H9 (cell line): ENCODE measurements around the gene LRP1. TPM values are rescaled to one million over a fixed set of nuclear protein-coding genes. Genes with fewer than 3 reads are reported as not detected.
A peak's percentile ranks its signal among the peaks of the same experiment; 100 is the strongest.

Source experiments
- DNase-seq: peaks from one replicate; pipeline ENCODE4 v3.0.0-alpha.2; 2017
- H2AFZ ChIP-seq: one replicate; pipeline ENCODE4 v1.6.1; 2013; ENCODE audit warnings: mild to moderate bottlenecking, low read length, control low read depth, moderate library complexity
- H2AK5ac ChIP-seq: 2 replicates; pipeline ENCODE4 v1.6.1; 2013; ENCODE audit warnings: low read length, control low read depth, mixed read lengths; ENCODE audit not compliant: insufficient read length
- H2BK120ac ChIP-seq: one replicate; pipeline ENCODE4 v1.6.1; 2013; ENCODE audit warnings: low read depth, mild to moderate bottlenecking, low read length, control low read depth, inconsistent platforms; ENCODE audit not compliant: poor library complexity, severe bottlenecking
- H2BK12ac ChIP-seq: 2 replicates; pipeline ENCODE4 v1.6.1; 2013; ENCODE audit warnings: low read length, control low read depth, mixed read lengths, low read depth; ENCODE audit not compliant: insufficient read length
- H2BK15ac ChIP-seq: 2 replicates; pipeline ENCODE4 v1.6.1; 2013; ENCODE audit warnings: low read depth, low read length, control low read depth
- H2BK20ac ChIP-seq: one replicate; pipeline ENCODE4 v1.6.1; 2013; ENCODE audit warnings: low read depth, mild to moderate bottlenecking, low read length, control low read depth, inconsistent platforms; ENCODE audit not compliant: poor library complexity, severe bottlenecking
- H2BK5ac ChIP-seq: 2 replicates; pipeline ENCODE4 v1.6.1; 2013; ENCODE audit warnings: low read length, control low read depth, mixed read lengths; ENCODE audit not compliant: insufficient read length
- H3K14ac ChIP-seq: 2 replicates; pipeline ENCODE4 v1.6.1; 2013; ENCODE audit warnings: low read length, control low read depth; ENCODE audit not compliant: insufficient read depth
- H3K18ac ChIP-seq: 2 replicates; pipeline ENCODE4 v1.6.1; 2013; ENCODE audit warnings: low read depth, mild to moderate bottlenecking, mixed read lengths, low read length, control low read depth; ENCODE audit not compliant: insufficient read length
- H3K23ac ChIP-seq: 2 replicates; pipeline ENCODE4 v1.6.1; 2013; ENCODE audit warnings: low read length, control low read depth, mixed read lengths, low read depth; ENCODE audit not compliant: insufficient read length
- H3K23me2 ChIP-seq: 2 replicates; pipeline ENCODE4 v1.6.1; 2013; ENCODE audit warnings: low read depth, mild to moderate bottlenecking, mixed read lengths, low read length, control low read depth; ENCODE audit not compliant: insufficient read length, poor library complexity, severe bottlenecking
- H3K27ac ChIP-seq: 2 replicates; pipeline ENCODE4 v1.5.1; 2013; ENCODE audit warnings: low read length, control low read depth, mixed read lengths, low read depth; ENCODE audit not compliant: insufficient read length
- H3K27me3 ChIP-seq: 2 replicates; pipeline ENCODE4 v1.6.1; 2013; ENCODE audit warnings: low read length, control low read depth, inconsistent platforms; ENCODE audit not compliant: insufficient read depth
- H3K4ac ChIP-seq: 2 replicates; pipeline ENCODE4 v1.6.1; 2013; ENCODE audit warnings: low read depth, mild to moderate bottlenecking, control low read depth, inconsistent platforms, low read length, moderate library complexity
- H3K4me1 ChIP-seq: 2 replicates; pipeline ENCODE4 v1.6.1; 2013; ENCODE audit warnings: low read length, control low read depth, inconsistent platforms; ENCODE audit not compliant: insufficient read depth
- H3K4me2 ChIP-seq: 2 replicates; pipeline ENCODE4 v1.6.1; 2013; ENCODE audit warnings: low read length, control low read depth, mixed read lengths; ENCODE audit not compliant: insufficient read length, insufficient read depth
- H3K56ac ChIP-seq: 2 replicates; pipeline ENCODE4 v1.6.1; 2013; ENCODE audit warnings: low read depth, mild to moderate bottlenecking, mixed read lengths, low read length, control low read depth; ENCODE audit not compliant: insufficient read length
- H3K79me1 ChIP-seq: 2 replicates; pipeline ENCODE4 v1.6.1; 2013; ENCODE audit warnings: low read depth, mild to moderate bottlenecking, moderate library complexity, low read length, control low read depth, inconsistent platforms; ENCODE audit not compliant: insufficient read depth, poor library complexity, severe bottlenecking
- H3K79me2 ChIP-seq: 2 replicates; pipeline ENCODE4 v1.6.1; 2013; ENCODE audit warnings: low read length, control low read depth, inconsistent platforms; ENCODE audit not compliant: insufficient read depth
- H3K9ac ChIP-seq: 2 replicates; pipeline ENCODE4 v1.6.1; 2013; ENCODE audit warnings: low read length, control low read depth, mixed read lengths; ENCODE audit not compliant: insufficient read length; ENCODE audit errors: extremely low read depth
- H3K9me3 ChIP-seq: one replicate; pipeline ENCODE4 v1.6.1; 2013; ENCODE audit warnings: low read depth, low read length, inconsistent platforms; ENCODE audit not compliant: control insufficient read depth
- H3T11ph ChIP-seq: one replicate; pipeline ENCODE4 v1.6.1; 2013; ENCODE audit warnings: mild to moderate bottlenecking, low read length, control low read depth, inconsistent platforms
- H4K20me1 ChIP-seq: one replicate; pipeline ENCODE4 v1.6.1; 2013; ENCODE audit not compliant: control insufficient read depth, insufficient read length, insufficient read depth
- H4K5ac ChIP-seq: 2 replicates; pipeline ENCODE4 v1.6.1; 2013; ENCODE audit warnings: low read depth, mild to moderate bottlenecking, mixed read lengths, low read length, control low read depth; ENCODE audit not compliant: insufficient read length
- H4K8ac ChIP-seq: replicated peaks from 2 replicates; pipeline ENCODE4 v1.6.1; 2013; ENCODE audit warnings: low read length, control low read depth, mixed read lengths, low read depth; ENCODE audit not compliant: insufficient read length
- H4K91ac ChIP-seq: 2 replicates; pipeline ENCODE4 v1.6.1; 2013; ENCODE audit warnings: low read depth, mild to moderate bottlenecking, moderate library complexity, mixed read lengths, low read length, control low read depth; ENCODE audit not compliant: insufficient read length
- H3K27ac Mint-ChIP-seq, 3 experiments: 2 replicates in 2 of 3; 3 replicates in 1 of 3; pipeline ENCODE4 v1.8.0; 2020 to 2021; ENCODE audit warnings: mixed read lengths in 3 of 3, mild to moderate bottlenecking in 1 of 3, moderate library complexity in 1 of 3
- H3K27me3 Mint-ChIP-seq: 2 replicates; pipeline ENCODE4 v1.8.0; 2021; ENCODE audit warnings: low read depth, mild to moderate bottlenecking, moderate library complexity, mixed read lengths
- H3K36me3 Mint-ChIP-seq, 3 experiments: 2 replicates in 2 of 3; 3 replicates in 1 of 3; pipeline ENCODE4 v1.8.0; 2020 to 2021; ENCODE audit warnings: low read depth in 3 of 3, mixed read lengths in 3 of 3; ENCODE audit not compliant: insufficient read depth in 1 of 3
- H3K4me1 Mint-ChIP-seq, 2 experiments: 2 replicates each; pipeline ENCODE4 v1.8.0; 2020; ENCODE audit warnings: mixed read lengths in 2 of 2
- H3K4me3 Mint-ChIP-seq, 2 experiments: 2 replicates in 1 of 2; 3 replicates in 1 of 2; pipeline ENCODE4 v1.8.0; 2020 to 2021; ENCODE audit warnings: mild to moderate bottlenecking in 2 of 2, mixed read lengths in 2 of 2, moderate library complexity in 1 of 2
- H3K9me3 Mint-ChIP-seq, 2 experiments: 2 replicates in 1 of 2; 3 replicates in 1 of 2; pipeline ENCODE4 v1.8.0; 2020; ENCODE audit warnings: mild to moderate bottlenecking in 2 of 2, mixed read lengths in 2 of 2, moderate library complexity in 1 of 2
- CTCF ChIP-seq: fragments of 200-600 bp; sonication (generic); conservative IDR thresholded peaks from 3 replicates; pipeline ENCODE4 v1.8.0; 2021; ENCODE audit warnings: antibody characterized with exemption, mild to moderate bottlenecking
- WGBS: extraction: QIAGEN DNeasy Blood & Tissue Kit; methylation state at CpG from one replicate; pipeline ENCODE4 v1.1.7; 2013; ENCODE audit warnings: missing lambda C conversion rate, low lambda C conversion rate, mixed read lengths; ENCODE audit not compliant: insufficient read length; ENCODE audit errors: extremely low coverage; 5-methylcytosine and 5-hydroxymethylcytosine counted together
- total RNA-seq: library from RNA; stranded (reverse); gene quantifications from 2 replicates; pipeline ENCODE4 v1.2.1, GENCODE V29; 2021

LRP1 gene
- total RNA-seq, 1 experiment from 2014 or later = 115 TPM

- Histone ChIP-seq H3K79me1 (no peaks in the 10 kb centered on the region), H3K9ac (no peak overlapping the region), H3K4me2 (peak overlapping the region; percentile 34), H2AK5ac (no peak overlapping the region), H3K23me2 (peaks cover 7% of the 10 kb centered on the region), H4K5ac (no peak overlapping the region), H3K27ac (no peak overlapping the region), H4K91ac (no peak overlapping the region), H4K20me1 (peaks cover 3% of the 10 kb centered on the region), H2BK120ac (no peak overlapping the region), H2AFZ (no peak overlapping the region), H3K4me1 (no peaks in the 10 kb centered on the region; the same call in 1 of the 2 replicates), H2BK12ac (no peak overlapping the region), H3K14ac (no peak overlapping the region), H2BK15ac (no peak overlapping the region), H3K4ac (no peak overlapping the region), H3K18ac (no peak overlapping the region), H4K8ac (no peak overlapping the region), H2BK5ac (no peak overlapping the region), H3T11ph (no peak overlapping the region), H3K9me3 (no peaks in the 10 kb centered on the region), H3K56ac (no peak overlapping the region), H2BK20ac (no peak overlapping the region), H3K23ac (no peak overlapping the region), H3K27me3 (peaks cover 77% of the 10 kb centered on the region), H3K79me2 (no peaks in the 10 kb centered on the region)
- Mint-ChIP-seq H3K27ac (no peak overlapping the region), H3K4me3 (peak overlapping the region; percentile 36 to 75), H3K27me3 (peaks cover 95% of the 10 kb centered on the region), H3K4me1 (peaks cover 56 to 66% of the 10 kb centered on the region in 2 experiments), H3K36me3 (no peaks in the 10 kb centered on the region; a peak in 2 of 7 replicates), H3K9me3 (peaks cover 0 to 5% of the 10 kb centered on the region in 2 experiments; a peak in 3 of 5 replicates)
- no peak for TF ChIP-seq CTCF
- DNase-seq = no peak
- no CpG with 5 or more reads among the region's 38 CpGs for WGBS
Measured at GRCh38 chr12:57219993-57220754, 91.9 kb downstream of the LRP1 start.
